HG02678 (cell line): ENCODE measurements around the gene POPDC2.

Experiments used
- ATAC-seq: cut with Tn5 transposase; IDR thresholded peaks from one replicate; pipeline ENCODE4 v1.9.1; 2021; ENCODE audit warnings: mild to moderate bottlenecking, moderate library complexity; ENCODE audit not compliant: unreplicated experiment

POPDC2 gene

DNA sequence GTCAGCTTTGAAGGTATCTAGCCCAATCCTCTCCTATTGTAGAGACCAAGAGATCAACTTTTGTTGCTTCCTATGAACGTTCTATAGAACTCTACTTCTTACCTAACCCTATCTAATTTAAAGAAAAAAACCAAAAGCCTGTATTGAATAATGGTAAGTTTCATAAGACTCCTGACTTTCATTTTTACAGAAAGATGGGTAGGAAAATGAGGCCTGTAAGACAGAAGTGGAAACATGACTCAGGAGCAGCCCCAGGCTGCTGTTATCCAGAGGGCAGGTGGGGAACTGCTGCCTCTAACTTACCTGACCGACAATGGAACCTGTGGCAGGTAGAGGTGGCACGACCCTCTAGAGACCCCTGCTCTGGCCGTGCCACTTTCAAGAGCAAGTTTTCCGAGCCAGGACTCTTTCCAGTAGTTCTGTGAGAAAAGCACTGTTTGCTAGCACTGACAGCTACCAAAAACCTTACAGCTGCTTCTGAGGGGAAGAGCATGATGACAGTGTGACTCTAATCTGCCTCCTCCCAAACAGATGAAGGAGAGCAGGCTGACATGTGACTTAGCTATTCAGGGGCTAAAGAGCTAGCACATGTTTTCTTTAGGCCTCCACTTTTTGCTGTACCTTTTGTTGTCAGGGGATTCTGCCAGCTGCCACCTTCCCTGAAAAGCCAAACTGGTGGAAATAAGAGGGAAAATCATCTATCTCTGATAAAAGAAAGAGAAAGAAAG is 17.5 kb downstream of the POPDC2 start:
- ATAC-seq = no peak

DNA sequence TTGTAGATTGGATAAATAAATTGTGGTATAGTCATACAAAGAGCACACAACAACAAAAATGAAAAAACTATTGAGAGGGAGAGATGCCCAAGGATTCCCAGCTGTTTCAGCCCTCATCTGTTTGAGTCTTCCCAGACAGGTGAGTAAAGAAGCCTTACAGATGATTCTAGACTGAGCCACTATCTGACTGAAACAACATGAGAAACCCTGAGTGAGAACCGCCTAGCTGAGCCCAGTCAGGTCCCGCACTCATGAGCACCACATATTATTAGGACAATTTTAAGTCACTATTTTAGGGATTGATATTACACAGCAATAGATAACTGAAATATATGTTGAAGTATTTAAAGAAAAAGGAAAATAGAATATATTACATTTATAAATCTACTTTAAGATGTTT is 19.0 kb downstream of the POPDC2 start:
- no peak for ATAC-seq

- no peak for ATAC-seq
Observed at GRCh38 chr3:119639494-119640350, 20.7 kb downstream of the POPDC2 start.

DNA sequence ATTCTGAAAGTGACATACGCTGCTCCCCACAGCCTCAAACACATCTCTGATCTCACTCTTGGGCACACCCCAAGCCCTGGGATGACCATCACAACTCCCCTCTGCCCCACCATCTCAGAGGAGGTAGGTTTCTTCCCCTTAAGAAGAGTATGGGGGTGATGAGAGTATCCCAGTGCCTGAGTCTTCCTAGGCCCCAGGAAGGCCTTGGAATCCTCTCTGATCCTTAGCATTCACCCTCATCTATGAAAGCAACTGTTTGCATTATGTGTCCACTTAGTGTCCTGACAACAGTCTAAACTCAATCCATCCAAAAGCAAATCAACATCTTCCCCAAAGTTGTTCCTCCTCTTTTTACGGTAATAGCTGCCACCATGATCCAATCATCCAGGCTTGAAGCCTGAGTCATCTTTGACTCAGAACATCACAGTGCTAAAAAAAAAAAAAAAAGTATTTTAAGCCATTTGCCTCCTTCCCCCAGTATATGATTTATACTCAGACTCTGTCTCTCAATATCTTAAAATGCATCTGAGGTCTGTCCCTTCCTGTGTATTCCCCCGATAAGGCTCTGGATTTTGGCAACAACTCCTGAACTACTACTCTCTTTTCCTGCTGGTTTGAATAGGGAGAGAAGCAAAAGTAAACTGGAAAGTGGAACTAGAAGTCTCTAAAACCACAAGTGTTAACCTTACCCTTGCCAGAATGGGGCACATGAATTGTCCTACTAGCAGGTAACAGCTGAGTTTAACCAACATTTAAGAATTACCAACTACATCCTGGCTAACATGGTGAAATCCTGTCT is 22.5 kb downstream of the POPDC2 start:
- peak; percentile 39 for ATAC-seq

DNA sequence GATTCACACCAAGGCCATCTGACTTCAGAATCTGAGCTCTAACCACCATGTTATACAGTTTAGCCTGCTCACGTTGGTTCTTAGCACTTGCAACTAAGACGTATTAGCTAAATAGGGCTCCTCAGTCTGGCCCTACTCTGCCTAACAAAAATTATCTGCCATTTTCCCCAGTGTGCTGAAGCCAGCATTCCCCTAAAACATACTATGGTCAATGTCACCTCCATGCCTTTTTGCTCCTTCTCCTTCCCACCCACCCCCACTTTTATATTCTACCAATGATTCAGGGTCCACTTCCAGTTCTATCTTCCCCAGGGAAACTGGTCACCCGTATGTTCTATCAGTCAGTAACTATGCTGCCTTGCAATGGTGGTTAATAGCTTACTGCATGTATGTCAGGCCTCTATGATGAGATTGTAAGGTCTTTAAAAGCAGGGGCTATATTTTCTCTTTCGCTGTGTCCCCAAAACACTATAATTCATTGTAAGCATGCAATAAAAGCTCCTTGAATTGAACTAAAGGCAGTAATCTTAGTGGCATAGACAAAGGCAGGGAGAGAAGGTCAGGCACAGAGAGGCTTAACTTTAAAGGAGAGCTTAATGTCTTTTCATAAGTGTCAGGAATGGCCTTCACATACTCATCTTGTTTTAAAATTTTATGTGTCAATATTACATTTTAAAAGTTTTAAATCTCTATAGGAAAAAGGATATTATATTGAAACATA is 23.3 kb downstream of the POPDC2 start:
- ATAC-seq = no peak

DNA sequence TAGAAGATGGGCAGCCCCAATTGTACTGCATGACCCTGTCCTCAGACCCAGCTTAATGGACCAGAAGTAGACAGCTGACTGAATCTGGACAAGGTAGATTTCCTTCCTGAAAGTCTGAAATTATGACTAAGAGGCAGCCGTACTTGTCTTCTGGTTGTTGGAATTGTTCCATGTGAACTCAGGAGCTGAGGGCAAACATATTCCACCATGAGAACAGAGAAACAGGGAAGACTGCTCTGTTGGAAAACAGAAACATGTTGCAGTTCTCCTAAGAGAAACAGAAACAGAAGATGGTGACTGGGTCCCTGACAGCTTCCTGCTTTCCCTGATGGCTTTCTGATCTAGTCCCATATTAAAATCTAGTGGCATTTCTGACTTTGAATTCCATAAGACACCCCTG is 24.1 kb downstream of the POPDC2 start:
- ATAC-seq = no peak

DNA sequence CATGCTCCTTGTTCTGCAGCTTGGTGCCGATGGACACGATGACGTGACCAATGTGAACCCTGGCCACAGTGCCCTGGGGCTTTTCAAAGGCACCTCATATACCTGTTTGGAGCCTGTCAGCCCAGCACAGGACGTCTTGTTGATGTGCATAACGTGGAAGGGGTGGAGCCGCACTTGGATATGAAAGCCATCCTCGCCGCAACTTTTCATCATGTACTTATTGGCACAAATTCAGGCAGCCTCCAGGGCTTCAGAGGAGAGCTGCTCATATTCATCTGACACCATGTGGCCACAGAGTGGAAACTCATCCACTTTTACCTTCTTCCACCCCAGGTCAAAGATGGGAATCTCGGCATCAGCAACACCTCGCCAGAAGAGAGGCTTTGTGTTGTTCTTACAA is 24.7 kb downstream of the POPDC2 start:
- ATAC-seq = no peak

- ATAC-seq = no peak
Observed at GRCh38 chr3:119632829-119633228, 27.6 kb downstream of the POPDC2 start.

DNA sequence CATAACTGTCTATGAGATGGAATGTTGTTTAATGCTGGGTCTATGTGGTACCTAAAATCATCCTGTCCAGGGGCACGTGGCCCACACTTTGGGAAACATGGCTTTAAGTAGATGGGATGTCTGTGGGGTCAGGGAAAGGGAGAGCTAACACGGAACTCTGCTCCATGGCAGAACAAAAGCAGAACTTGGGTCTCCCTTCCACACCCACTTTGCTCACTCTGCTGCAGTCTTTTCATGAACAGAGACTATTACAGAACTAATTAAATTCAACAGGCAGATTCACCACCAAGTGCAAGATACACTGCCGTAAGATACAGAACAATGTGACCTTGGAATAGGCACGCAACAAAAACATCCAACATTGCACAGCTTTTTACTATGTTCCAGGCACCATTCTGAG is 28.2 kb downstream of the POPDC2 start:
- no peak for ATAC-seq

DNA sequence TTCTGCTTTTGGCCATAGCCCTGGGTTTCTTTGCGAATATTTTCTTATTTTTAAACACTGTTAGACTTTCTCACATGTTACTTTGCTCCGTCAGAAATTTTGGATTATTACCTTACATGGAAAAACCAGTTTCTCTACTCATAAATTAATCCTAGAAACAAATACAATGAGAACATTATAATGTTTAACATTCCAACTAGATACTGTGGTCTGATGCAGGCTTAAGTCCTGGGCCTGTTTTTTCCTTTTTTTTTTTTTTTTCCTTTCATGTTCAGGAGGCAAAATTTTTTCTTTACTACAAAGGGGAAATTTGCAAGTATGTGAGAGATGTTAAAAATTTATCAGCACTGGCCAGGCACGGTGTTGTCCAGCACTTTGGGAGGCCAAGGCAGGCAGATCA is 28.9 kb downstream of the POPDC2 start:
- ATAC-seq = no peak

DNA sequence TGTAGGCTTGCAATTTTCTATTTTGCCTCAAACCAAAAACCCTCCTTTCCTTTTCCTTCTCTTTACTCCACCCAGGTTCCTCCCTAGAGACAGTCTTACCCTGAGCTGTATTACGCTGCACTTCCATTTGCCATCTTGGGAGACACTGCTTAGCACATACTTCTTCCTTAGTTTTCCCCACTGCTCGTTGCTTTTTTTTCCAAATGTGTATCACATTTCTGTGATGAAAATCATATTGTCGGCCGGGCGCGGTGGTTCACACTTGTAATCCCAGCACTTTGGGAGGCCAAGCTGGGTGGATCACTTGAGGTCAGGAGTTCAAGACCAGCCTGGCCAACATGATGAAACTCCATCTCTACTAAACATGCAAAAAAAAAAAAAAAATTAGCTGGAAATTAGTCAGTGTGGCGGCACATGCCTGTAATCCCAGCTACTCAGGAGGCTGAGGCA is 29.5 kb downstream of the POPDC2 start:
- no peak for ATAC-seq

- ATAC-seq = no peak
Observed at GRCh38 chr3:119630128-119630879, 30.1 kb downstream of the POPDC2 start.

- peak; percentile 41 for ATAC-seq
Observed at GRCh38 chr3:119628816-119629445, 31.5 kb downstream of the POPDC2 start.

DNA sequence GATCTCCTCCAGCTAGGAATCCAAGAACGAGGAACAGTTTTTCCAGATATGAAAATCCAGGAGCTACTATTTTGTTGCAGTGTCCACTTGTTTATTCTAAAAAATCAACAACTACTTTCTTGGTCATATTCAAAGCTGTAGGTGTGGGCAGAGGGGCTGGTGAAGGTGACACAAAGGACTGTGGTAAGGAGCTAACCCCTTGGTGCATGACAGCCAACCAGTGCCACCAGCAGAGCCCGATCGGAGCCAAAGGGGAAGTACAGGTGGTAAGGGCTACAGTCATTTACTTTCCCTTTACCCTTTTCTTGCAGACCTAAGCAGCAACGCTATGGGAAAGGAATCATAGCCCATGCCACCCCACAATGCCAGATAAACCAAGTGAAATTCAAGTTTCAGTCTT is 32.0 kb downstream of the POPDC2 start:
- ATAC-seq = peak; percentile 69

DNA sequence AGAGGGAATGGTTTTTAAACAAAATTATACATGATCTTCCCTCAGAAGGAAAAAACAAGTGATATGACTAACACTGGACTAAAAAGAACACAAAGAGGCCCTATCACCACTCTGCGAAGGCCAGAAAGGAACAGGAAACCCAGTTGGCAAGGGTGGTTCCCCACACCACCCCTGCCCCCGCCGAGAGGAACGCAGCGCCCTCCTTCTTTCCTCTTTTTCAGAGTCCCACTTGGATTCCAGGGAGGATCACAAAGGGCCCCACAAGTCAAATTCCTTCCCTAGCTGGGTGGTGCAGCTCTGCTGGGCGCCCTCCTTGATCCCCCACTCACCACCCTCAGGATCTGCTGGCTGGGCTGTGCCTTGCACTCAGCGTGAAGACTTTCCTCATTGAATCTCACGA is 32.9 kb downstream of the POPDC2 start:
- ATAC-seq = peak; percentile 37

GRCh38 chr3:119626196-119626595 is 34.2 kb downstream of the POPDC2 start:
- no peak for ATAC-seq

- ATAC-seq = no peak
Observed at GRCh38 chr3:119625451-119626153, 34.8 kb downstream of the POPDC2 start.

DNA sequence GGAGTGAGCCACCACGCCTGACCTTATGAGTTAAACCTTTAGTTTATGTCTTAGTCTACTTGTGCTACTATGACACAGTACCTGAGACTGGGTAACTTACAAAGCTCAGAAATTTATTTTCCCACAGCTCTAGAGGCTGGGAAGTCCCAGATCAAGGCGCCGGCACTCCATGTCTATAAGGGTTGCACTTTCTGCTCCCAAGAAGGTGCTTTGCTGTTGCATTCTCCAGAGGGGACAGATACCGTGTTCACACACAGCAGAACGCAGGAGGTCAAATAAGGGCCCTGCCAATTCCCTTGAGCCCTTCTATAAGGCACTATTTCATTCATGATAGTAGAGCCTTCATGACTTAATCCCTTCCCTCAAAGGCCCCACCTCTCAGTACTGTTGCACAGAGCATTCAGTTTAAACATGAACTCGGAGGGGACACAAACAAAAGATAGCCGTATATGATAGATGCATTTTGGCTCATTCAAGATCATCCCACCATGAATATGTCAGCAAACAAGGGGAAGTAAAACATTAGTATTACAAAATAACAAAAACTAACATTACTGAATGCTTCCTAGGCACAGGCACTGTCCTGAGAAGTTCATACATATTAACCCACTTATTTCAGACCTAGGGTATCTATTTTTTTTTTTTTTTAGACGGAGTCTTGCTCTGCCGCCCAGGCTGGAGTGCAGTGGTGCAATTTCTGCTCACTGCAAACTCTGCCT is 36.2 kb downstream of the POPDC2 start:
- no peak for ATAC-seq
